ENCODE data around the gene ANKRD34B.
A peak's percentile ranks its signal among the peaks of the same experiment; 100 is the strongest.

ANKRD34B gene

GRCh38 chr5:80565330-80565729, 4.8 kb downstream of the ANKRD34B start:
- TF ChIP-seq CTCF (IDR thresholded peaks at IDR 0.05; ENCODE audit: control insufficient read depth, insufficient read depth, low read depth, low read length, missing control alignments), result no peak
- no peak for DNase-seq (ENCODE audit: low read depth)

GRCh38 chr5:80559244-80559643, 10.8 kb downstream of the ANKRD34B start:
- TF ChIP-seq CTCF (IDR thresholded peaks at IDR 0.05; ENCODE audit: control insufficient read depth, insufficient read depth, low read depth, low read length, missing control alignments), result no peak
- DNase-seq (ENCODE audit: low read depth), result no peak
- H3K4me3 ChIP-seq (ENCODE audit: control insufficient read depth, low read depth, low read length), result no peak overlapping the region

More at GRCh38 chr5:80565330-80565729, 4.8 kb downstream of the ANKRD34B start:
- H3K4me3 ChIP-seq (ENCODE audit: control insufficient read depth, low read depth, low read length), result no peak overlapping the region

- no peak for DNase-seq (ENCODE audit: low read depth)
- no peak for TF ChIP-seq CTCF (IDR thresholded peaks at IDR 0.05; ENCODE audit: control insufficient read depth, insufficient read depth, low read depth, low read length, missing control alignments)
- no peak overlapping the region for H3K4me3 ChIP-seq (ENCODE audit: control insufficient read depth, low read depth, low read length)
Measured at GRCh38 chr5:80555099-80555498, 15.0 kb downstream of the ANKRD34B start.

GRCh38 chr5:80554646-80555045, 15.4 kb downstream of the ANKRD34B start:
- no peak overlapping the region for H3K4me3 ChIP-seq (ENCODE audit: control insufficient read depth, low read depth, low read length)
- no peak for DNase-seq (ENCODE audit: low read depth)
- TF ChIP-seq CTCF (IDR thresholded peaks at IDR 0.05; ENCODE audit: control insufficient read depth, insufficient read depth, low read depth, low read length, missing control alignments), result no peak

- no peak for DNase-seq (ENCODE audit: low read depth)
- no peak overlapping the region for H3K4me3 ChIP-seq (ENCODE audit: control insufficient read depth, low read depth, low read length)
- no peak for TF ChIP-seq CTCF (IDR thresholded peaks at IDR 0.05; ENCODE audit: control insufficient read depth, insufficient read depth, low read depth, low read length, missing control alignments)
Measured at GRCh38 chr5:80541392-80541791, 28.7 kb downstream of the ANKRD34B start.

- no peak overlapping the region for H3K4me3 ChIP-seq (ENCODE audit: control insufficient read depth, low read depth, low read length)
- TF ChIP-seq CTCF (IDR thresholded peaks at IDR 0.05; ENCODE audit: control insufficient read depth, insufficient read depth, low read depth, low read length, missing control alignments), result no peak
- no peak for DNase-seq (ENCODE audit: low read depth)
Measured at GRCh38 chr5:80540691-80541090, 29.4 kb downstream of the ANKRD34B start.

GRCh38 chr5:80516826-80517225, 53.3 kb downstream of the ANKRD34B start:
- DNase-seq (ENCODE audit: low read depth), result peak; percentile 59
- TF ChIP-seq CTCF (IDR thresholded peaks at IDR 0.05; ENCODE audit: control insufficient read depth, insufficient read depth, low read depth, low read length, missing control alignments), result no peak
- H3K4me3 ChIP-seq (ENCODE audit: control insufficient read depth, low read depth, low read length), result no peak overlapping the region

Measured in AG09309 (cell line).